Prostate gland (tissue), 2 donors: ENCODE data around the gene ADAT1.

ENCODE experiments used
- POLR2A ChIP-seq: fragments of 450-650 bp; IDR thresholded peaks from one replicate; pipeline ENCODE4 v1.6.1; 2016; ENCODE audit warnings: antibody characterized with exemption, mild to moderate bottlenecking
- TF ChIP-seq, protein P1 (sequence below), 4 experiments: fragments of 200-600 bp in 2 of 4; fragments of 450-650 bp in 2 of 4; sonication (generic) in 2 of 4; IDR thresholded peaks; 1 replicate in 3 of 4; 2 replicates in 1 of 4; pipeline ENCODE4 v1.5.1; 2016 to 2019; ENCODE audit warnings: antibody characterized with exemption in 4 of 4, mild to moderate bottlenecking in 2 of 4, moderate library complexity in 2 of 4

DNA sequence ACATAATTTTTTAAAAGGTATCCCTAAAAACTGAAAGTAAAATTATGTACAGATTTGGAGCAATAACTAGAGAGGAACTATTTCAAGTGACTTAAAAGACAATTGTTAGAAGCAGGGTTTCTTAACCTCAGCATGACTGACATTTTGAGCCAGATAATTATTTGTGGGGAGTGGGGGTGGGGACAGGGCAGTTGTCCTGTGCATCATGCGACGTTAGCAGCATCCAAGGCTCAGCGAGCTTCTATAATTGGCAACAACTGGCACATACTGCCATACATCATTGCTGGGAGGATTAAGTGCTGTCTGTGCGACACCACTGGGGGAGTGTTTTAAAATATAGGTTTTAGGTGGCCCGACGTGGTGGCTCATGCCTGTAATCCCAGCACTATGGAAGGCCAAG, 29.8 kb downstream of the ADAT1 start:
- TF ChIP-seq, protein P1, sequence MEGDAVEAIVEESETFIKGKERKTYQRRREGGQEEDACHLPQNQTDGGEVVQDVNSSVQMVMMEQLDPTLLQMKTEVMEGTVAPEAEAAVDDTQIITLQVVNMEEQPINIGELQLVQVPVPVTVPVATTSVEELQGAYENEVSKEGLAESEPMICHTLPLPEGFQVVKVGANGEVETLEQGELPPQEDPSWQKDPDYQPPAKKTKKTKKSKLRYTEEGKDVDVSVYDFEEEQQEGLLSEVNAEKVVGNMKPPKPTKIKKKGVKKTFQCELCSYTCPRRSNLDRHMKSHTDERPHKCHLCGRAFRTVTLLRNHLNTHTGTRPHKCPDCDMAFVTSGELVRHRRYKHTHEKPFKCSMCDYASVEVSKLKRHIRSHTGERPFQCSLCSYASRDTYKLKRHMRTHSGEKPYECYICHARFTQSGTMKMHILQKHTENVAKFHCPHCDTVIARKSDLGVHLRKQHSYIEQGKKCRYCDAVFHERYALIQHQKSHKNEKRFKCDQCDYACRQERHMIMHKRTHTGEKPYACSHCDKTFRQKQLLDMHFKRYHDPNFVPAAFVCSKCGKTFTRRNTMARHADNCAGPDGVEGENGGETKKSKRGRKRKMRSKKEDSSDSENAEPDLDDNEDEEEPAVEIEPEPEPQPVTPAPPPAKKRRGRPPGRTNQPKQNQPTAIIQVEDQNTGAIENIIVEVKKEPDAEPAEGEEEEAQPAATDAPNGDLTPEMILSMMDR (IDR thresholded peaks at IDR 0.05), result no peak
- TF ChIP-seq POLR2A, result no peak
